G401.6 (cell line): Measurements from ENCODE around the gene UNK.
"Not testable (repeated sequence)": the region's sequence is repeated elsewhere in the genome, so short reads cannot be mapped to it uniquely, and the experiment has no call there.

Source experiments
- FAIRE-seq: peaks from 2 replicates; lab custom pipeline; 2012; peaks lifted over from hg19 to GRCh38; lab: Jason Lieb, UNC

The UNK gene

GRCh38 chr17:75773808-75774470 is 10.7 kb upstream of the UNK start:
- no peak for FAIRE-seq

GRCh38 chr17:75774471-75774990 is 10.1 kb upstream of the UNK start:
- FAIRE-seq, result no peak

GRCh38 chr17:75774991-75775668 is 9.5 kb upstream of the UNK start:
- FAIRE-seq, result no peak

- FAIRE-seq, result no peak
Observed at GRCh38 chr17:75776386-75777295, 8.0 kb upstream of the UNK start.

GRCh38 chr17:75777296-75777922 is 7.2 kb upstream of the UNK start:
- no peak for FAIRE-seq

- not testable (repeated sequence) for FAIRE-seq
Observed at GRCh38 chr17:75778066-75778860, 6.3 kb upstream of the UNK start.

GRCh38 chr17:75778861-75779249 is 5.8 kb upstream of the UNK start:
- no peak for FAIRE-seq

GRCh38 chr17:75779250-75779986 is 5.2 kb upstream of the UNK start:
- peak; percentile 99 for FAIRE-seq

GRCh38 chr17:75779987-75780889 is 4.4 kb upstream of the UNK start:
- FAIRE-seq, result no peak

- FAIRE-seq, result peak; percentile 84
Observed at GRCh38 chr17:75783069-75783783, 1.4 kb upstream of the UNK start.

GRCh38 chr17:75783803-75784472 is 668 bp upstream of the UNK start:
- no peak for FAIRE-seq

GRCh38 chr17:75785016-75785890 is 647 bp downstream of the UNK start:
- no peak for FAIRE-seq

- no peak for FAIRE-seq
Observed at GRCh38 chr17:75791254-75791653, 6.6 kb downstream of the UNK start.

GRCh38 chr17:75793460-75793859 is 8.9 kb downstream of the UNK start:
- no peak for FAIRE-seq

GRCh38 chr17:75795820-75796607 is 11.4 kb downstream of the UNK start:
- no peak for FAIRE-seq

- FAIRE-seq, result no peak
Observed at GRCh38 chr17:75799402-75799801, 14.8 kb downstream of the UNK start.

- FAIRE-seq, result no peak
Observed at GRCh38 chr17:75803883-75804282, 19.3 kb downstream of the UNK start.
